Hepatocyte (in vitro differentiated cells): ENCODE measurements around the gene SLC2A11.

ENCODE experiments used
- CTCF ChIP-seq: fragments of 200-600 bp; sonication (generic); IDR thresholded peaks from 2 replicates; pipeline ENCODE4 v1.5.1; 2016; ENCODE audit warnings: antibody characterized with exemption, mild to moderate bottlenecking; ENCODE audit not compliant: poor library complexity
- EZH2 ChIP-seq: fragments of 200-600 bp; sonication (generic); IDR thresholded peaks from 2 replicates; pipeline ENCODE4 v1.6.1; 2016; ENCODE audit warnings: antibody characterized with exemption, mild to moderate bottlenecking, borderline replicate concordance
- EZH2phosphoT487 ChIP-seq: fragments of 200-600 bp; sonication (generic); IDR thresholded peaks from one replicate; pipeline ENCODE4 v1.6.1; 2018; ENCODE audit warnings: antibody characterized with exemption, mild to moderate bottlenecking, low read depth, moderate library complexity; ENCODE audit not compliant: unreplicated experiment, severe bottlenecking

- TF ChIP-seq CTCF (no peak), EZH2 (no peak), EZH2phosphoT487 (no peak)
These were observed 16.4 kb upstream of the SLC2A11 start for GRCh38 chr22:23841292-23841691.
